Brain microvascular endothelial cell (primary cell): ENCODE measurements around the gene IFT172.

Experiments used
- DNase-seq: peaks from one replicate; pipeline ENCODE4 v3.0.0-alpha.2; 2020
- H3K27ac ChIP-seq: fragments of 250-450 bp; sonication (Bioruptor Pico); 2 replicates; pipeline ENCODE4 v1.5.1; 2020; ENCODE audit warnings: mild to moderate bottlenecking, moderate library complexity
- H3K27me3 ChIP-seq: fragments of 250-450 bp; sonication (Bioruptor Pico); replicated peaks from 2 replicates; pipeline ENCODE4 v1.5.1; 2020; ENCODE audit warnings: mild to moderate bottlenecking
- H3K36me3 ChIP-seq: fragments of 250-450 bp; sonication (Bioruptor Pico); replicated peaks from 2 replicates; pipeline ENCODE4 v1.5.1; 2020; ENCODE audit warnings: mild to moderate bottlenecking
- H3K4me3 ChIP-seq: 2 replicates; pipeline ENCODE4 v1.5.1; 2011; ENCODE audit warnings: low read depth, mild to moderate bottlenecking, control low read depth, low read length, moderate library complexity
- in situ Hi-C: cut with HindIII; loops from 2 replicates; pipeline ENCODE4 v1.10.0; 2017; ENCODE audit warnings: low sequenced_read_pairs, low pct_ligation_motif_present
- TF ChIP-seq, protein P1 (sequence below): IDR thresholded peaks from 2 replicates; pipeline ENCODE4 v1.5.1; 2011; ENCODE audit warnings: low read depth, mild to moderate bottlenecking, moderate library complexity, low read length, control low read depth, inconsistent platforms; ENCODE audit errors: missing control alignments

The IFT172 gene

GRCh38 chr2:27496357-27497287 lies 7.1 kb upstream of the IFT172 start, which contains the start of gene GCKR:
Gene GCKR, plus strand, starts transcription at chr2:27496839. Its CDS starts 66 bp downstream, at chr2:27496905.
- Histone ChIP-seq H3K36me3 (no peaks in the 10 kb centered on the region), H3K27me3 (no peaks in the 10 kb centered on the region), H3K27ac (no peak within 1 kb of the TSS), H3K4me3 (no peak within 1 kb of the TSS)
- no peak for DNase-seq
- TF ChIP-seq, protein P1, sequence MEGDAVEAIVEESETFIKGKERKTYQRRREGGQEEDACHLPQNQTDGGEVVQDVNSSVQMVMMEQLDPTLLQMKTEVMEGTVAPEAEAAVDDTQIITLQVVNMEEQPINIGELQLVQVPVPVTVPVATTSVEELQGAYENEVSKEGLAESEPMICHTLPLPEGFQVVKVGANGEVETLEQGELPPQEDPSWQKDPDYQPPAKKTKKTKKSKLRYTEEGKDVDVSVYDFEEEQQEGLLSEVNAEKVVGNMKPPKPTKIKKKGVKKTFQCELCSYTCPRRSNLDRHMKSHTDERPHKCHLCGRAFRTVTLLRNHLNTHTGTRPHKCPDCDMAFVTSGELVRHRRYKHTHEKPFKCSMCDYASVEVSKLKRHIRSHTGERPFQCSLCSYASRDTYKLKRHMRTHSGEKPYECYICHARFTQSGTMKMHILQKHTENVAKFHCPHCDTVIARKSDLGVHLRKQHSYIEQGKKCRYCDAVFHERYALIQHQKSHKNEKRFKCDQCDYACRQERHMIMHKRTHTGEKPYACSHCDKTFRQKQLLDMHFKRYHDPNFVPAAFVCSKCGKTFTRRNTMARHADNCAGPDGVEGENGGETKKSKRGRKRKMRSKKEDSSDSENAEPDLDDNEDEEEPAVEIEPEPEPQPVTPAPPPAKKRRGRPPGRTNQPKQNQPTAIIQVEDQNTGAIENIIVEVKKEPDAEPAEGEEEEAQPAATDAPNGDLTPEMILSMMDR: no peak
- in situ Hi-C loops: no loop called here

GRCh38 chr2:27495840-27496356 lies 6.4 kb upstream of the IFT172 start:
- Histone ChIP-seq H3K27ac (no peak overlapping the region), H3K4me3 (no peak overlapping the region), H3K36me3 (no peaks in the 10 kb centered on the region), H3K27me3 (no peaks in the 10 kb centered on the region)
- in situ Hi-C loops: no loop called here
- TF ChIP-seq, protein P1: no peak
- no peak for DNase-seq

DNA sequence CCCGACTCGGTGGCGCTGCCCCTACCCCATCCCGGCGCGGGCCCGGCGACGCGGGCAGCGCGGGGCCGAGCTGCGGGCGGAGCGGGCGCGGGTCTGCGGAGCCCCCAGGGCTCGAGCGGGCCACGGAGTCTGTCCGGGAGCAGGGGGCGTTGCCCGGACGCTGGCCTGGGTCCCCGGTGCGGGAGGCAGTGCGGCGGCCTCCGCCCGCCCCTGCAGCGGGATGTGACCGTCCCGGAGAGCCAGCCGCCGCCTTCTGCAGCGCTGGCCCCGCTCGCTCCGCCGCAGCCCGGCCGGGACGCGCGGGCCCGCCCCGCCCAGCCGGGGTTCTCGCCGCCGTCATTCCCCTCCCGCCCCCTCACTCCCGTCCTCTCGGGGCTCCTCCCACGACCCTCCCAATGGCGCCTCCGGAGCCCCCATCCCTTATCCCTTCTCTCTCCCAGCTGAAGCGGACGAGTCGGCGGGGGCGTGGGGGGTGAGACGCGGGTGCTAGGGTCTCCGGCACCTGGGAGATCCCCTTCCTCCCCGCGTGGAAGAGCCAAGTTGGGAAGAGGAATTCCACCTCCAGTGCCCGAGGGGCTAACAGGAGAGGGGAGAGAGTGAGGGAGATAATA lies 5.5 kb upstream of the IFT172 start, which contains the start of gene FNDC4:
TSS of gene FNDC4 (minus strand) at position 257 of the 611 bp plus-strand sequence. CDS start 521 bp downstream, outside the sequence.
- DNase-seq: no peak
- TF ChIP-seq, protein P1: no peak
- in situ Hi-C loops: no loop called here
- no peaks in the 10 kb centered on the region for H3K36me3 ChIP-seq
- no peaks in the 10 kb centered on the region for H3K27me3 ChIP-seq
- H3K4me3 ChIP-seq: peak within 1 kb of the TSS; percentile 69
- H3K27ac ChIP-seq: no peak within 1 kb of the TSS

DNA sequence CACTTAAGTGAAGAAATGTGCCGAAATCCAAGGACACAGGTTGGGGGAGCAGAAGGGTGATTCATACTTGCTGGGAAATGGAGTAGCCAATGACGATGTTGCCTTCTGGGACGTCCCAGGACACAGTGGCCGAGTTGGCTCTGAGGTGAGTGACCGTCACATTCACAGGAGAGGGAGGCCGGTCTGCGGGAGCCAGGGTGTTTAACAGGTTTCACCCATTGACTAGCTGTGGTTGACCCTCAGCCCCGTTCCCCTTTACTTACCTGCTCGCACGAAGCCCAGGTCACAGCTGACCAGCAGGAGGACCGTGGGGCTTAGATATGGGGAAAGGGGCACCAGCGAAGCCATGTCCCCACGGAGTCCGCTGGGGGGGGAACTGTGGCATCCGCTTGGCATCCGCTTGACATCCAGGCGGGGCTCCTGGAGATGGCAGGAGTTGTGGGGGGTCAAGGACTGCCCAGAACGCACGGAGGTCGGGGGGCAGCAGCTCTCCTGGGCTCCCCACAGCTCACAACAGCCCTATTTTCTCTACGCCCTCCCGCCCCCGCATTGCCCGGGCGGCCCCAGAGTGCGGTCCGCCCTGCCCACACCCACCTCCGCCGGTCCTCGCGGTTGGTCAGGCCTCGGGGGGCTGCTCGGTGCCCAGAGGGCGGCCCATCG lies 4.9 kb upstream of the IFT172 start:
- Histone ChIP-seq H3K36me3 (no peaks in the 10 kb centered on the region), H3K4me3 (peak overlapping the region; percentile 69), H3K27ac (no peak overlapping the region), H3K27me3 (no peaks in the 10 kb centered on the region)
- in situ Hi-C loops: no loop called here
- DNase-seq: no peak
- TF ChIP-seq, protein P1: peak; percentile 40

- Histone ChIP-seq H3K36me3 (no peaks in the 10 kb centered on the region), H3K27ac (no peak overlapping the region), H3K27me3 (no peaks in the 10 kb centered on the region), H3K4me3 (peak overlapping the region; percentile 69)
- TF ChIP-seq, protein P1: no peak
- in situ Hi-C loops: no loop called here
- DNase-seq: no peak
Measured at GRCh38 chr2:27493948-27494283, 4.4 kb upstream of the IFT172 start.
